ENCODE results near the gene RNF41.
"Not testable (repeated sequence)": the region's sequence is repeated elsewhere in the genome, so short reads cannot be mapped to it uniquely, and the experiment has no call there.

The RNF41 gene

GRCh38 chr12:56221757-56222530 lies at the start of gene RNF41:
RNF41 (minus strand) TSS chr12:56221922; CDS start chr12:56214047, 7,875 bp downstream.
- peak; percentile 95 for DNase-seq

- no peak for DNase-seq
Measured at GRCh38 chr12:56271031-56271430, 49.3 kb upstream of the RNF41 start.

- DNase-seq = no peak
Measured at GRCh38 chr12:56267443-56268071, 45.8 kb upstream of the RNF41 start.

DNA sequence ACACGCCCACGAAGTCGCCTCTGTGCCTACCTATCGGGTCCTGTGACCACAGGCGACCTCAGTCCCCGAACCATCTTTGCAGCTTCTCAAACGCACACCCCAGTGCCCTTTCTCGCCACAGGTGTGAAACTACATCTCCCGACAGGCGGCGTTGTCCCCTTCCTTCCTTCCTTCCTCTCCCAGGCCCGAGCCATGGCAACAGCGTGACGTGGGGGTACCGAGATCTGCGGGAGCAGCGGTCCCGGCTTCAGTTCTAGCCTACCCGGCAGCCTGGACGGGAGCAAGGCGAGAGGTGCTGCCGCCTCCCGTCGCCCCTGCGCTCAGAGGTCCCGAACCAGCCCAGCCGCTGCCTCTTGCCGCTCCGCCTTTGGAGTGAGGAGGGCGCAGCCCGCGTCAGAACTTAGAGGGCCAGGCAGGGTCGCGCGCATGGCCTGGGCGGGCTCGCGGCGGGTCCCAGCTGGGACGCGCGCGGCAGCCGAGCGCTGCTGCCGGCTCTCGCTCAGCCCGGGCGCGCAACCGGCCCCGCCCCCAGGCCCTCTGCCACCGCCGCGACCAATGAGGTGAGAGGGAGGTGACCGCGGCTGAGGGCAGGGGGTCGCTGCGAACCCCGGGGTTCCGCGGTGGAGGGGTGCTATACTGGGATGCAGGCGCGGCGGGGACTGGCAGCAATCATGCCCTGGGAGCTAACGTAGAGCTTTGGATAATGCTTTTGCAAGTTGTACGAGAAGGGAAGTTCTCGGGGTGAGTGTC lies 45.1 kb upstream of the RNF41 start, which contains the start of gene COQ10A:
COQ10A (plus strand) TSS at position 250 of the 750 bp plus-strand sequence; CDS start at position 427, 177 bp downstream.
- peak; percentile 90 for DNase-seq

- DNase-seq = not testable (repeated sequence)
Measured at GRCh38 chr12:56266068-56266692, 44.5 kb upstream of the RNF41 start.

DNA sequence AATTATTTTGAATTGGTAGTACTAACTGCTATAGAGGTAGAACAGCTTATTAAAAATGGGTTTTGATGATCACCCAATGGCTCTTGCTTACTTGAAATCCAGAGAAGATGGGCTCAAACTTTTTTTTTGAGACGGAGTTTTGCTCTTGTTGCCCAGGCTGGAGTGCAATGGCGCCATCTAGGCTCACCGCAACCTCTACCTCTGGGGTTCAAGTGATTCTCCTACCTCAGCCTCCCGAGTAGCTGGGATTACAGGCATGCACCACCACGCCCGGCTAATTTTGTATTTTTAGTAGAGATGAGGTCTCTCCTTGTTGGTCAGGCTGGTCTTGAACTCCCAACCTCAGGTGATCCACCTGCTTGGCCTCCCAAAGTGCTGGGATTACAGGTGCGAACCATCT lies 41.2 kb upstream of the RNF41 start:
- not testable (repeated sequence) for DNase-seq

DNA sequence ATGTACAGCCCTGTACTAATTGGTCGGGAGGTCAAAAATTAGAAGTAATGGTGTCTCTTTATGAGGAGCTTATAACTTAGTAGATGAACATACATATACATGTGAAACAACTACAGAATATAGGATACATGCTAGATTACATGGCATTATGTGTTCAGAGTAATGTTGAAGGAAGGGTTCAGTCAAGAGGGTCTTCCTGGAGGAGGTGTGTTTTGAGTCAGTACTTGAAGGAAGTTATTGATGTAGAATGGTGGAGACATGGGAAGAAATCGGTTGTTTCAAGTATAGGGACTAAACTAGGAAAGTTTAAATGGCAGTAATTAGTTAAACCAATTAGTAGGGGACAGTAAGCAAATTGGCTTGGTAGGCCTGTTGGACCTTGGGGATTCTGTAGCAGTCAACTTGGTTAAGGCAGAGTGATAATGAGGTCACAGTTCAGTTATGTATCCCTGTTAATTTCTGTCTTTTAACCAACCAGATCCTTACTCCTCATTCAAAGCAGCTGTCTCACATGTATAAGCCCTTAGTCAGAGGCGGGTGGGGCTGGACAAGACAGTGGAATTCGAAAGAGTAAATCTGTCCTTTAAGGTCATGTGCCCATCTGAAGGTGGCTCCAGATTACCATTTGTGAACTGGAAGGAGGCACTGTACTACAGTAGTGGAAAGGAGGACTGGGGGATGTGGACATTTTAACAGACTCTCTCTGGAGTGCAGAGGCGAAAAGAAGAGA lies 39.9 kb upstream of the RNF41 start:
- DNase-seq = no peak

GRCh38 chr12:56260921-56261320 lies 39.2 kb upstream of the RNF41 start:
- no peak for DNase-seq

DNA sequence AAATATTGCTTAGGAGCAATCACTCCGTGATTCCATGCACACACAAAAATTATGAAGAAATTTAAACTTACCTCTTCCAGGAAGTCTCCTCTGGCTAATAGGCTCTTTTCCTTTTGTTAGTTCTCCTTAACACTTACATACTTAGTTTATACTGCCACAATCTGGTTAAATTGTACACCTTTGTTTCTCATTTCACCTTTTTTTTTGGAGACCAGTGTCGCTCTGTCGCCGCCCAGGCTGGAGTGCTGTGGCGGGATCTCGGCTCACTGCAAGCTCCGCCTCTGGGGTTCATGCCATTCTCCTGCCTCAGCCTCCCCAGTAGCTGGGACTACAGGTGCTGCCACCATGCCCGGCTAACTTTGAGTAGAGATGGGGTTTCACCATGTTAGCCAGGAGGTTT lies 38.7 kb upstream of the RNF41 start:
- DNase-seq = no peak

DNA sequence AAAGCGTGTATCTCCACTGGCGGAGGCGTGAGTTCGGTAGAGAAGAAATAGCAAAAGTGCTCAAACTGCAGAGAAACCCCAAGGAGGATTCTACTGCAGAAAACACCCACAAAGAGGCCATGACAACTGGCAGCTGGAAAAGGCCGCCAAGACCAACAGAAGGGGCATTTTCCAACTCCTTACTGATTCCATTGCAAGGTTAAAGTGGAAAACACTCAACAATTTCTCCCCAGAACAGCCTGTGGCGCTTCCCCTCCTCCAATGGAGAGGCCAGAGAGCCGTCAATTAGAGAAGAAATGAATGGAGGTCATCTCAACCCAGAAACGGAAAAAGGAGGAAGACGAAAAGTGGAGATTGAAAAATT lies 37.1 kb upstream of the RNF41 start:
- DNase-seq = no peak

GRCh38 chr12:56258068-56258819 lies 36.5 kb upstream of the RNF41 start, which contains the start of gene ANKRD52:
ANKRD52 (minus strand) TSS chr12:56258384; CDS start chr12:56258269, 115 bp downstream.
- DNase-seq = peak; percentile 90

- DNase-seq = no peak
Measured at GRCh38 chr12:56257491-56258067, 35.9 kb upstream of the RNF41 start.

DNA sequence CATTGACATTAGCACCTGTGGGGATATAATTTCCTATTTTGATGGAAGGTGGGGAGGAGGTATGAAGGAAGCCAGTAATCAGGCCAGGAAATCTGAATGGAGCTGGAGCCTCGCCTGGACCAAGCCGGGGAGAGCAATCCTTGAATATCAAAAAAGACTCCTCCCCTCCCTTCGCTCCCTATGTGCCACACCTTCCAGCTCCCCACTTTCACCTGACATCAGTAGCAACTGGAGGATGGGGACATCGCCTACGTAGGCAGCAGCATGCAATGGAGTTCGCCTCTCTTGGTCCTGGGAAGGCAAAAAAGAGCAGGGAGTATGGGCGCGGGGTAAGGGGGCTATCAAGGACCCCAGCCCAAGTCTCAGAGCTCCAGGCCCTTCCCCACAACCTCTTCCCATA lies 35.3 kb upstream of the RNF41 start:
- no peak for DNase-seq

- no peak for DNase-seq
Measured at GRCh38 chr12:56256326-56256960, 34.7 kb upstream of the RNF41 start.

DNA sequence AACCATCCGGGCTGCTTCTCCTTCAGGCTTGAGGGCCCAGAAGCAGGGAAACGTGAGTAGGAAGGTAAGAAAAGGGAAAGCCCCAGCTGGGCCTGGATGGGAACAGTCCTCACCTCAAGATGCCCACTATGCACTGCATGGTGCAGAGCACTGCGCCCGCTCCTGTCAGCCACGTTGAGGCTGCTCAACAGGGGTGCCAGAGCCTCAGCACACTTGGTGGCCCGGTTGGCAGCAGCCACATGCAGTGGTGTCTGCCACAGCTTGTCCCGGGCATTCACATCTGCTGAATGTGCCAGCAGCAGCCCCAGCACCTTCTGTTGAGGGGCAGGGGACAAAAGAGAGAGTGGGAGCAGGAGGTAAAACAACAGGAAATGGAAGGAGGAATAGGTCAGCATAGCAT lies 33.9 kb upstream of the RNF41 start:
- DNase-seq = no peak

GRCh38 chr12:56253091-56253490 lies 31.4 kb upstream of the RNF41 start:
- no peak for DNase-seq

- DNase-seq = no peak
Measured at GRCh38 chr12:56252649-56253048, 30.9 kb upstream of the RNF41 start.

- no peak for DNase-seq
Measured at GRCh38 chr12:56248711-56249110, 27.0 kb upstream of the RNF41 start.

GRCh38 chr12:56247923-56248322 lies 26.2 kb upstream of the RNF41 start:
- no peak for DNase-seq

- DNase-seq = no peak
Measured at GRCh38 chr12:56244494-56244893, 22.8 kb upstream of the RNF41 start.

- DNase-seq = no peak
Measured at GRCh38 chr12:56243731-56244181, 22.0 kb upstream of the RNF41 start.
